HK-2 (cell line): ENCODE data around the gene C16orf74.
A peak's percentile ranks its signal among the peaks of the same experiment; 100 is the strongest.

Experiments
- DNase-seq: peaks from one replicate; pipeline ENCODE4 v3.0.0-alpha.2; 2018; ENCODE audit not compliant: unreplicated experiment

Gene C16orf74

GRCh38 chr16:85774811-85775210 lies 23.9 kb upstream of the C16orf74 start:
- no peak for DNase-seq

GRCh38 chr16:85774136-85774535 lies 23.2 kb upstream of the C16orf74 start:
- no peak for DNase-seq

GRCh38 chr16:85773044-85773443 lies 22.1 kb upstream of the C16orf74 start:
- no peak for DNase-seq

GRCh38 chr16:85770741-85771140 lies 19.8 kb upstream of the C16orf74 start:
- DNase-seq, result no peak

GRCh38 chr16:85768199-85768598 lies 17.3 kb upstream of the C16orf74 start:
- no peak for DNase-seq

- DNase-seq, result peak; percentile 54
Measured at GRCh38 chr16:85767531-85767930, 16.6 kb upstream of the C16orf74 start.

GRCh38 chr16:85765767-85766166 lies 14.9 kb upstream of the C16orf74 start:
- no peak for DNase-seq

GRCh38 chr16:85765211-85765610 lies 14.3 kb upstream of the C16orf74 start:
- no peak for DNase-seq

- no peak for DNase-seq
Measured at GRCh38 chr16:85763616-85764015, 12.7 kb upstream of the C16orf74 start.

GRCh38 chr16:85762970-85763369 lies 12.1 kb upstream of the C16orf74 start:
- DNase-seq, result no peak

GRCh38 chr16:85761861-85762260 lies 11.0 kb upstream of the C16orf74 start:
- DNase-seq, result no peak

- DNase-seq, result no peak
Measured at GRCh38 chr16:85759631-85760419, 8.9 kb upstream of the C16orf74 start.

- no peak for DNase-seq
Measured at GRCh38 chr16:85759136-85759535, 8.2 kb upstream of the C16orf74 start.

- no peak for DNase-seq
Measured at GRCh38 chr16:85757341-85757822, 6.5 kb upstream of the C16orf74 start.

GRCh38 chr16:85755929-85756768 lies 5.3 kb upstream of the C16orf74 start:
- DNase-seq, result no peak

GRCh38 chr16:85754413-85754812 lies 3.5 kb upstream of the C16orf74 start:
- DNase-seq, result no peak

GRCh38 chr16:85753976-85754375 lies 3.1 kb upstream of the C16orf74 start:
- DNase-seq, result no peak

- no peak for DNase-seq
Measured at GRCh38 chr16:85753559-85753958, 2.7 kb upstream of the C16orf74 start.

- DNase-seq, result no peak
Measured at GRCh38 chr16:85752511-85753420, 1.9 kb upstream of the C16orf74 start.

GRCh38 chr16:85751698-85752501 lies 1.0 kb upstream of the C16orf74 start:
- DNase-seq, result no peak
